HEK293T (cell line): Measurements from ENCODE around the gene CLEC4E.

Experiments
- ELF4 ChIP-seq: fragments of 450-650 bp; IDR thresholded peaks from 2 replicates; pipeline ENCODE4 v1.6.1; 2017; ENCODE audit warnings: antibody characterized with exemption
- SP1 ChIP-seq: fragments of 450-650 bp; IDR thresholded peaks from 2 replicates; pipeline ENCODE4 v1.6.1; 2017

DNA sequence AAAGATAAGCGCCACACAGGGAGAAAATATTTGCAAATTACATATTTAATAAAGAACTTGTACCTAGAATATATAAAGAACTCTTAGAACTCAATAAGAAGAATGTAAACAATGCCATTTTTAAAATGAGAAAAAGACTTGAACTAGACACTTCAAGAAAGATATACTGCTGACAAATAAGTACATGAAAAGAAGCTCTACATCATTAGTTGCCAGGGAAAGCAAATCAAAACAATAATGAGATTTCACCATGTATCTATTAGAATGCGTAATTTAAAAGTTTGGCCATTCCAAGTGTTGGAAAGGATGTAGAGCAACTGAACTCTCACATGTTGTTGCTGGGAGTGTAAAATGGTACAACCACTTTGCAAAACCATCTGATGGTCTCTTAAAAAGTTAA lies 6.9 kb upstream of the CLEC4E start:
- TF ChIP-seq ELF4 (no peak), SP1 (no peak)
